ENCODE results near the gene HSPBP1.

The HSPBP1 gene

DNA sequence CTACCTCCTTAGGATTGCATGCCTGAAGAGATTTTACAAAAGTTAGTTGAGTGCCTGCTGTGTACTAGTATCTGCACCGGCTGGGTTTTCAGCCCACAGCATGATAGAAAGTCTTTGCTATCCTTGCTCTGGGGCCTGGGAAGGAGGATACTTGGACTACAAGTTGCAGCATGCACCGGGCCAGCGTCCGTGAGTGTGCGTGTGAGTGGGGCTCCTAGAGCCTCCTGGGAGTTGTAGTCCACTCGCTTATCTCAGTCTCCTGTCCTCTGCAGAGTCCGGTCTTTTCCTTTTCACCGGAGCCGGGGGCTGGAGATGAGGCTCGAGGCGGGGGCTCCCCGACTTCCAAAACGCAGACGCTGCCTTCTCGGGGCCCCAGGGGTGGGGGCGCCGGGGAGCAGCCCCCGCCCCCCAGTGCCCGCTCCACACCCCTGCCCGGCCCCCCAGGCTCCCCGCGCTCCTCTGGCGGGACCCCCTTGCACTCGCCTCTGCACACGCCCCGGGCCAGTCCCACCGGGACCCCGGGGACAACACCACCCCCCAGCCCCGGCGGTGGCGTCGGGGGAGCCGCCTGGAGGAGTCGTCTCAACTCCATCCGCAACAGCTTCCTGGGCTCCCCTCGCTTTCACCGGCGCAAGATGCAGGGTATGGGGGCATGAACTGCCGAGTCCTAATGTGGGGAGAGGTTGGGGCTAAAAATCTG lies 24.5 kb upstream of the HSPBP1 start:
- TF ChIP-seq TCF4 (CRISPR knock-in tag; IDR thresholded peaks at IDR 0.05; ENCODE audit: borderline replicate concordance) (no peak), ZFP3 (CRISPR knock-in tag; IDR thresholded peaks at IDR 0.05) (no peak)
- ATAC-seq, result peak; percentile 61

DNA sequence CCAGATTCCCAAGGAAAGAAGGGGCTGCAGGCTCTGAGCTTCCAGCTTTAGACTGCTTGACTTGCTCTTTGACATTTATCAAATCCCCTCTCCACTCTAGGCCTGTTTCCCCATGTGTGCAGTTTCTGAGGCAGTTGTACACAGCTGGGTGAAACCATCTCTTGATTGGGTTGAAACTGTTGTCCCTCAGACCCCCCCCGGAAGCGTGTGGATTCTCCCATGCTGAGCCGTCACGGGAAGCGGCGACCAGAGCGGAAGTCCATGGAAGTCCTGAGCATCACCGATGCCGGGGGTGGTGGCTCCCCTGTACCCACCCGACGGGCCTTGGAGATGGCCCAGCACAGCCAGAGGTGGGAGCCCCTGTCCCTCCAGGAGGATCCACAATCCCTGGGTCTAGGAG lies 23.6 kb upstream of the HSPBP1 start:
- no peak for TF ChIP-seq ZNF565 (CRISPR knock-in tag; conservative IDR thresholded peaks at IDR 0.05; ENCODE audit: low read depth)
- TF ChIP-seq, protein P1, sequence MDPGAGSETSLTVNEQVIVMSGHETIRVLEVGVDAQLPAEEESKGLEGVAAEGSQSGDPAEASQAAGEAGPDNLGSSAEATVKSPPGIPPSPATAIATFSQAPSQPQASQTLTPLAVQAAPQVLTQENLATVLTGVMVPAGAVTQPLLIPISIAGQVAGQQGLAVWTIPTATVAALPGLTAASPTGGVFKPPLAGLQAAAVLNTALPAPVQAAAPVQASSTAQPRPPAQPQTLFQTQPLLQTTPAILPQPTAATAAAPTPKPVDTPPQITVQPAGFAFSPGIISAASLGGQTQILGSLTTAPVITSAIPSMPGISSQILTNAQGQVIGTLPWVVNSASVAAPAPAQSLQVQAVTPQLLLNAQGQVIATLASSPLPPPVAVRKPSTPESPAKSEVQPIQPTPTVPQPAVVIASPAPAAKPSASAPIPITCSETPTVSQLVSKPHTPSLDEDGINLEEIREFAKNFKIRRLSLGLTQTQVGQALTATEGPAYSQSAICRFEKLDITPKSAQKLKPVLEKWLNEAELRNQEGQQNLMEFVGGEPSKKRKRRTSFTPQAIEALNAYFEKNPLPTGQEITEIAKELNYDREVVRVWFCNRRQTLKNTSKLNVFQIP (CRISPR knock-in tag; IDR thresholded peaks at IDR 0.05; ENCODE audit: borderline replicate concordance, low read depth), result no peak
- ATAC-seq, result no peak

- TF ChIP-seq, protein P1 (CRISPR knock-in tag; IDR thresholded peaks at IDR 0.05; ENCODE audit: borderline replicate concordance, low read depth), result no peak
- TF ChIP-seq ZNF70 (CRISPR knock-in tag; IDR thresholded peaks at IDR 0.05), result no peak
- TF ChIP-seq ZC3H10 (CRISPR knock-in tag; IDR thresholded peaks at IDR 0.05), result no peak
- TF ChIP-seq TCF4 (CRISPR knock-in tag; IDR thresholded peaks at IDR 0.05; ENCODE audit: borderline replicate concordance), result no peak
- TF ChIP-seq RARB (CRISPR knock-in tag; IDR thresholded peaks at IDR 0.05), result no peak
- no peak for TF ChIP-seq ZFP3 (CRISPR knock-in tag; IDR thresholded peaks at IDR 0.05)
- TF ChIP-seq ARNTL (CRISPR knock-in tag; IDR thresholded peaks at IDR 0.05; ENCODE audit: borderline replicate concordance, low read depth), result no peak
- TF ChIP-seq, protein P2, sequence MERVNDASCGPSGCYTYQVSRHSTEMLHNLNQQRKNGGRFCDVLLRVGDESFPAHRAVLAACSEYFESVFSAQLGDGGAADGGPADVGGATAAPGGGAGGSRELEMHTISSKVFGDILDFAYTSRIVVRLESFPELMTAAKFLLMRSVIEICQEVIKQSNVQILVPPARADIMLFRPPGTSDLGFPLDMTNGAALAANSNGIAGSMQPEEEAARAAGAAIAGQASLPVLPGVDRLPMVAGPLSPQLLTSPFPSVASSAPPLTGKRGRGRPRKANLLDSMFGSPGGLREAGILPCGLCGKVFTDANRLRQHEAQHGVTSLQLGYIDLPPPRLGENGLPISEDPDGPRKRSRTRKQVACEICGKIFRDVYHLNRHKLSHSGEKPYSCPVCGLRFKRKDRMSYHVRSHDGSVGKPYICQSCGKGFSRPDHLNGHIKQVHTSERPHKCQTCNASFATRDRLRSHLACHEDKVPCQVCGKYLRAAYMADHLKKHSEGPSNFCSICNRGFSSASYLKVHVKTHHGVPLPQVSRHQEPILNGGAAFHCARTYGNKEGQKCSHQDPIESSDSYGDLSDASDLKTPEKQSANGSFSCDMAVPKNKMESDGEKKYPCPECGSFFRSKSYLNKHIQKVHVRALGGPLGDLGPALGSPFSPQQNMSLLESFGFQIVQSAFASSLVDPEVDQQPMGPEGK (CRISPR knock-in tag; IDR thresholded peaks at IDR 0.05; ENCODE audit: borderline replicate concordance), result no peak
- no peak for TF ChIP-seq CSDC2 (CRISPR knock-in tag; IDR thresholded peaks at IDR 0.05)
- TF ChIP-seq OSR1 (CRISPR knock-in tag; IDR thresholded peaks at IDR 0.05), result no peak
- no peak for TF ChIP-seq TSHZ2 (CRISPR knock-in tag; IDR thresholded peaks at IDR 0.05)
- no peak for TF ChIP-seq ESRRG (CRISPR knock-in tag; IDR thresholded peaks at IDR 0.05)
- TF ChIP-seq ZNF565 (CRISPR knock-in tag; conservative IDR thresholded peaks at IDR 0.05; ENCODE audit: low read depth), result no peak
- TF ChIP-seq ZNF8 (CRISPR knock-in tag; IDR thresholded peaks at IDR 0.05), result no peak
- TF ChIP-seq SNAI2 (CRISPR knock-in tag; IDR thresholded peaks at IDR 0.05), result no peak
- no peak for ATAC-seq
Measured at GRCh38 chr19:55302318-55302703, 22.4 kb upstream of the HSPBP1 start.

DNA sequence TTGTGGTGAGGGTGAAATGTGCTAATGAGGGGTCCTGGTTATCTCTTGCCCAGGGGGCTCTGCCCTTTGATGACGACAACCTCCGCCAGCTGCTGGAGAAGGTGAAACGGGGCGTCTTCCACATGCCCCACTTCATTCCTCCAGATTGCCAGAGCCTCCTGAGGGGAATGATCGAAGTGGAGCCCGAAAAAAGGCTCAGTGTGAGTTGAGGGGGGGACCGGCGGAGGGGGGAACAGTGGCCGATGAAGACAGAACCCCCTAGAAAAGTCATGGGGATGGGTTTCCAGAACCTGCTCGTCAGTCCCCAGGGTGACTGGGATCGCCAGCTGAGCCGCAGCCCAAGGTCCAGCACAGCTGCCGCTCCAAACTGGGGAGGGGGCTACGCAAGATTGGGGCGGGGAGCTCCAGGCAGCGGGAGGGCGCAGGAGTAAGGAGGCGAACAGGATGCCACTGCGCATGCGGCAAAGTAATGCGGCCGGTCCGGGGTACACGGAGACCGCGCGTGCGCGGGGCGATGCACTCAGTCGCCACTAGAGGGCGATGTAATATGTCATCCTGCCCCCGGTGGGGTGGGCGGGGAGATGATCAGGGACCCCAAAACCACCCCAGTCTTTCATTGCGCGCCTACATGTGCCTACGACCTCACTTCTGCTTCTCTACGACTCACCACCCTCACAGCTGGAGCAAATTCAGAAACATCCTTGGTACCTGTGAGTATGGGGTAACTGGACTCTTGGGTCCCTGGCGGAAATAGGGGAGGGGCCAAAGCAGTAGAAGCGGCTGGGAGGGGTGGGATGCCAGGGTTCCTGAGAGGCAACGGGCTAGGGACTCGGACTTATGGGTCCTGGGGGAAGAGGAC lies 21.8 kb upstream of the HSPBP1 start:
- TF ChIP-seq, protein P3, sequence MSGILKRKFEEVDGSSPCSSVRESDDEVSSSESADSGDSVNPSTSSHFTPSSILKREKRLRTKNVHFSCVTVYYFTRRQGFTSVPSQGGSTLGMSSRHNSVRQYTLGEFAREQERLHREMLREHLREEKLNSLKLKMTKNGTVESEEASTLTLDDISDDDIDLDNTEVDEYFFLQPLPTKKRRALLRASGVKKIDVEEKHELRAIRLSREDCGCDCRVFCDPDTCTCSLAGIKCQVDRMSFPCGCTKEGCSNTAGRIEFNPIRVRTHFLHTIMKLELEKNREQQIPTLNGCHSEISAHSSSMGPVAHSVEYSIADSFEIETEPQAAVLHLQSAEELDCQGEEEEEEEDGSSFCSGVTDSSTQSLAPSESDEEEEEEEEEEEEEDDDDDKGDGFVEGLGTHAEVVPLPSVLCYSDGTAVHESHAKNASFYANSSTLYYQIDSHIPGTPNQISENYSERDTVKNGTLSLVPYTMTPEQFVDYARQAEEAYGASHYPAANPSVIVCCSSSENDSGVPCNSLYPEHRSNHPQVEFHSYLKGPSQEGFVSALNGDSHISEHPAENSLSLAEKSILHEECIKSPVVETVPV (CRISPR knock-in tag; IDR thresholded peaks at IDR 0.05), result no peak
- TF ChIP-seq ARNTL (CRISPR knock-in tag; IDR thresholded peaks at IDR 0.05; ENCODE audit: borderline replicate concordance, low read depth) (no peak), ZNF70 (CRISPR knock-in tag; IDR thresholded peaks at IDR 0.05) (no peak), ZFP3 (CRISPR knock-in tag; IDR thresholded peaks at IDR 0.05) (no peak), TCF4 (CRISPR knock-in tag; IDR thresholded peaks at IDR 0.05; ENCODE audit: borderline replicate concordance) (no peak), PPARA (CRISPR knock-in tag; IDR thresholded peaks at IDR 0.05; ENCODE audit: borderline replicate concordance) (no peak), ZFP30 (CRISPR knock-in tag; IDR thresholded peaks at IDR 0.05) (no peak), ZNF8 (CRISPR knock-in tag; IDR thresholded peaks at IDR 0.05) (no peak), RARB (CRISPR knock-in tag; IDR thresholded peaks at IDR 0.05) (no peak), ISL1 (CRISPR knock-in tag; IDR thresholded peaks at IDR 0.05) (no peak)
- TF ChIP-seq, protein P1 (CRISPR knock-in tag; IDR thresholded peaks at IDR 0.05; ENCODE audit: borderline replicate concordance, low read depth), result no peak
- peak; percentile 88 for ATAC-seq

All from SK-N-SH treated with all-trans-retinoic acid at 6 μM for 48 hours (cell line).